MM.1S (cell line): ENCODE results near the gene CHPT1.
A peak's percentile ranks its signal among the peaks of the same experiment; 100 is the strongest.

Experiments used
- DNase-seq: peaks from one replicate; pipeline ENCODE4 v3.0.0-alpha.2; 2015
- H2AFZ ChIP-seq: fragments of 300-600 bp; sonication (generic); 2 replicates; pipeline ENCODE4 v1.6.0; 2016; ENCODE audit warnings: antibody characterized with exemption, low read length
- H3F3A ChIP-seq: fragments of 300-600 bp; sonication (generic); 2 replicates; pipeline ENCODE4 v1.6.1; 2016; ENCODE audit warnings: mild to moderate bottlenecking, antibody characterized with exemption, low read length, moderate library complexity, mixed read lengths; ENCODE audit not compliant: insufficient read depth
- H3K27ac ChIP-seq: fragments of 300-600 bp; sonication (generic); 2 replicates; pipeline ENCODE4 v1.5.1; 2016; ENCODE audit warnings: mild to moderate bottlenecking, low read length
- H3K27me3 ChIP-seq: fragments of 300-600 bp; sonication (generic); replicated peaks from 2 replicates; pipeline ENCODE4 v1.6.0; 2016; ENCODE audit warnings: low read length; ENCODE audit not compliant: insufficient read depth
- H3K36me3 ChIP-seq: fragments of 300-600 bp; sonication (generic); replicated peaks from 2 replicates; pipeline ENCODE4 v1.6.1; 2016; ENCODE audit warnings: mild to moderate bottlenecking, low read length, mixed read lengths; ENCODE audit not compliant: insufficient read depth
- H3K4me1 ChIP-seq: fragments of 300-600 bp; sonication (generic); 2 replicates; pipeline ENCODE4 v1.6.1; 2016; ENCODE audit warnings: low read length, mixed read lengths
- H3K4me2 ChIP-seq: fragments of 300-600 bp; sonication (generic); 2 replicates; pipeline ENCODE4 v1.6.0; 2016; ENCODE audit warnings: low read depth, low read length
- H3K4me3 ChIP-seq: fragments of 300-600 bp; sonication (generic); 2 replicates; pipeline ENCODE4 v1.5.1; 2016; ENCODE audit warnings: low read length, mixed read lengths
- H3K79me2 ChIP-seq: fragments of 300-600 bp; sonication (generic); 2 replicates; pipeline ENCODE4 v1.6.1; 2016; ENCODE audit warnings: mixed run types, low read length, mixed read lengths
- H3K9ac ChIP-seq: fragments of 300-600 bp; sonication (generic); 2 replicates; pipeline ENCODE4 v1.6.1; 2016; ENCODE audit warnings: low read length, mixed read lengths
- H3K9me2 ChIP-seq: fragments of 300-600 bp; sonication (generic); replicated peaks from 2 replicates; pipeline ENCODE4 v1.6.1; 2016; ENCODE audit warnings: mild to moderate bottlenecking, low read length, mixed read lengths; ENCODE audit not compliant: insufficient read depth
- H3K9me3 ChIP-seq: fragments of 300-600 bp; sonication (generic); replicated peaks from 2 replicates; pipeline ENCODE4 v1.6.1; 2016; ENCODE audit warnings: mild to moderate bottlenecking, low read length, mixed read lengths; ENCODE audit not compliant: insufficient read depth
- H4K20me1 ChIP-seq: fragments of 300-600 bp; sonication (generic); 2 replicates; pipeline ENCODE4 v1.6.1; 2016; ENCODE audit warnings: mild to moderate bottlenecking, low read length, moderate library complexity, mixed read lengths; ENCODE audit not compliant: insufficient read depth
- EZH2 ChIP-seq: fragments of 300-600 bp; sonication (generic); optimal IDR thresholded peaks from 2 replicates; pipeline ENCODE3; 2017; ENCODE audit warnings: low read depth, mild to moderate bottlenecking, antibody characterized with exemption, low read length, mixed read lengths
- EZH2phosphoT487 ChIP-seq: fragments of 300-600 bp; sonication (generic); IDR thresholded peaks from 2 replicates; pipeline ENCODE4 v1.6.1; 2018; ENCODE audit warnings: antibody characterized with exemption, low read length
- TF ChIP-seq, protein P1 (sequence below): fragments of 300-600 bp; sonication (generic); IDR thresholded peaks from 2 replicates; pipeline ENCODE4 v1.5.1; 2016; ENCODE audit warnings: antibody characterized with exemption, low read length, mixed read lengths

CHPT1 gene

GRCh38 chr12:101772012-101772775 lies 74.8 kb downstream of the CHPT1 start:
- no peaks in the 10 kb centered on the region for H4K20me1 ChIP-seq
- no peaks in the 10 kb centered on the region for H3K79me2 ChIP-seq
- H3K36me3 ChIP-seq, result peaks cover 7% of the 10 kb centered on the region; the same call in 1 of the 2 replicates
- peak overlapping the region; percentile 66 for H3K9ac ChIP-seq
- TF ChIP-seq EZH2phosphoT487 (no peak), EZH2 (no peak)
- TF ChIP-seq, protein P1, sequence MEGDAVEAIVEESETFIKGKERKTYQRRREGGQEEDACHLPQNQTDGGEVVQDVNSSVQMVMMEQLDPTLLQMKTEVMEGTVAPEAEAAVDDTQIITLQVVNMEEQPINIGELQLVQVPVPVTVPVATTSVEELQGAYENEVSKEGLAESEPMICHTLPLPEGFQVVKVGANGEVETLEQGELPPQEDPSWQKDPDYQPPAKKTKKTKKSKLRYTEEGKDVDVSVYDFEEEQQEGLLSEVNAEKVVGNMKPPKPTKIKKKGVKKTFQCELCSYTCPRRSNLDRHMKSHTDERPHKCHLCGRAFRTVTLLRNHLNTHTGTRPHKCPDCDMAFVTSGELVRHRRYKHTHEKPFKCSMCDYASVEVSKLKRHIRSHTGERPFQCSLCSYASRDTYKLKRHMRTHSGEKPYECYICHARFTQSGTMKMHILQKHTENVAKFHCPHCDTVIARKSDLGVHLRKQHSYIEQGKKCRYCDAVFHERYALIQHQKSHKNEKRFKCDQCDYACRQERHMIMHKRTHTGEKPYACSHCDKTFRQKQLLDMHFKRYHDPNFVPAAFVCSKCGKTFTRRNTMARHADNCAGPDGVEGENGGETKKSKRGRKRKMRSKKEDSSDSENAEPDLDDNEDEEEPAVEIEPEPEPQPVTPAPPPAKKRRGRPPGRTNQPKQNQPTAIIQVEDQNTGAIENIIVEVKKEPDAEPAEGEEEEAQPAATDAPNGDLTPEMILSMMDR, result no peak
- H3K4me3 ChIP-seq, result no peak overlapping the region; the same call in 1 of the 2 replicates
- peaks cover 27% of the 10 kb centered on the region for H3F3A ChIP-seq
- peak; percentile 96 for DNase-seq
- H3K27me3 ChIP-seq, result no peaks in the 10 kb centered on the region
- H2AFZ ChIP-seq, result no peak overlapping the region
- H3K27ac ChIP-seq, result peak overlapping the region; percentile 92
- H3K4me2 ChIP-seq, result peak overlapping the region; percentile 65
- H3K9me3 ChIP-seq, result no peaks in the 10 kb centered on the region
- H3K4me1 ChIP-seq, result peaks cover 30% of the 10 kb centered on the region
- no peaks in the 10 kb centered on the region for H3K9me2 ChIP-seq

GRCh38 chr12:101773650-101774162 lies 76.3 kb downstream of the CHPT1 start:
- no peak overlapping the region for H3K4me2 ChIP-seq
- peaks cover 36% of the 10 kb centered on the region for H3F3A ChIP-seq
- peaks cover 44% of the 10 kb centered on the region for H3K4me1 ChIP-seq
- no peaks in the 10 kb centered on the region for H3K27me3 ChIP-seq
- no peaks in the 10 kb centered on the region for H3K9me3 ChIP-seq
- H3K27ac ChIP-seq, result no peak overlapping the region; the same call in 1 of the 2 replicates
- no peaks in the 10 kb centered on the region for H3K9me2 ChIP-seq
- no peaks in the 10 kb centered on the region for H3K79me2 ChIP-seq
- peak; percentile 59 for DNase-seq
- no peak overlapping the region for H2AFZ ChIP-seq
- no peak for TF ChIP-seq EZH2phosphoT487
- TF ChIP-seq, protein P1, result peak; percentile 87
- peaks cover 7% of the 10 kb centered on the region; the same call in 1 of the 2 replicates for H3K36me3 ChIP-seq
- H3K4me3 ChIP-seq, result no peak overlapping the region
- peak overlapping the region; percentile 29; the same call in 1 of the 2 replicates for H3K9ac ChIP-seq
- no peaks in the 10 kb centered on the region for H4K20me1 ChIP-seq

DNA sequence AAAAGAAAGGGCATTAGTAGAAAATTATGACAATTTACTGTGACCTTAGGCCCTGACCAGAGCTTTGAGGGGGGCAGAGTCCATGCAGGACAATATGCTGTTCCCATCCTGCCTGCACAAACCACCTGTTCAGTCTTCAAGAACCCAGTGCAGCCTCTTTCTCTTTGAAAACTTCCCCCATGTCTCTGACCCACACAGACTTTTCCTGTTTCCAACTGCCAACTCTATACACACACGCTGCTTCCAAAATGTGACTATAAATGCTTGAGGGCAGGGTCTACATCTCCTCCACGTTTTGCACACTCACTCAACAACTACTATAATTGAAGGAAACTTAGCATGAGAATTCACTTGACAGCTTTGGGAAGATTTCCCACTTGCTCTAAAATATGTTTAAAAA lies 78.4 kb downstream of the CHPT1 start:
- peaks cover 50% of the 10 kb centered on the region for H3K4me1 ChIP-seq
- TF ChIP-seq, protein P1, result no peak
- TF ChIP-seq EZH2phosphoT487 (no peak), EZH2 (no peak)
- no peak overlapping the region for H3K4me3 ChIP-seq
- H3K4me2 ChIP-seq, result no peak overlapping the region
- peaks cover 36% of the 10 kb centered on the region for H3F3A ChIP-seq
- H3K27me3 ChIP-seq, result no peaks in the 10 kb centered on the region
- no peaks in the 10 kb centered on the region for H3K79me2 ChIP-seq
- H3K9me3 ChIP-seq, result no peaks in the 10 kb centered on the region
- no peak for DNase-seq
- no peak overlapping the region for H2AFZ ChIP-seq
- no peaks in the 10 kb centered on the region for H3K9me2 ChIP-seq
- no peaks in the 10 kb centered on the region for H4K20me1 ChIP-seq
- no peak overlapping the region for H3K27ac ChIP-seq
- H3K36me3 ChIP-seq, result no peaks in the 10 kb centered on the region
- H3K9ac ChIP-seq, result no peak overlapping the region
